Stromal cell of bone marrow (primary cell): ENCODE measurements around the gene RPL32.
"Not testable (repeated sequence)": the region's sequence is repeated elsewhere in the genome, so short reads cannot be mapped to it uniquely, and the experiment has no call there.

ENCODE experiments used
- DNase-seq: peaks from one replicate; pipeline ENCODE4 v3.0.0-alpha.2; 2012; ENCODE audit warnings: low read depth

Gene RPL32

DNA sequence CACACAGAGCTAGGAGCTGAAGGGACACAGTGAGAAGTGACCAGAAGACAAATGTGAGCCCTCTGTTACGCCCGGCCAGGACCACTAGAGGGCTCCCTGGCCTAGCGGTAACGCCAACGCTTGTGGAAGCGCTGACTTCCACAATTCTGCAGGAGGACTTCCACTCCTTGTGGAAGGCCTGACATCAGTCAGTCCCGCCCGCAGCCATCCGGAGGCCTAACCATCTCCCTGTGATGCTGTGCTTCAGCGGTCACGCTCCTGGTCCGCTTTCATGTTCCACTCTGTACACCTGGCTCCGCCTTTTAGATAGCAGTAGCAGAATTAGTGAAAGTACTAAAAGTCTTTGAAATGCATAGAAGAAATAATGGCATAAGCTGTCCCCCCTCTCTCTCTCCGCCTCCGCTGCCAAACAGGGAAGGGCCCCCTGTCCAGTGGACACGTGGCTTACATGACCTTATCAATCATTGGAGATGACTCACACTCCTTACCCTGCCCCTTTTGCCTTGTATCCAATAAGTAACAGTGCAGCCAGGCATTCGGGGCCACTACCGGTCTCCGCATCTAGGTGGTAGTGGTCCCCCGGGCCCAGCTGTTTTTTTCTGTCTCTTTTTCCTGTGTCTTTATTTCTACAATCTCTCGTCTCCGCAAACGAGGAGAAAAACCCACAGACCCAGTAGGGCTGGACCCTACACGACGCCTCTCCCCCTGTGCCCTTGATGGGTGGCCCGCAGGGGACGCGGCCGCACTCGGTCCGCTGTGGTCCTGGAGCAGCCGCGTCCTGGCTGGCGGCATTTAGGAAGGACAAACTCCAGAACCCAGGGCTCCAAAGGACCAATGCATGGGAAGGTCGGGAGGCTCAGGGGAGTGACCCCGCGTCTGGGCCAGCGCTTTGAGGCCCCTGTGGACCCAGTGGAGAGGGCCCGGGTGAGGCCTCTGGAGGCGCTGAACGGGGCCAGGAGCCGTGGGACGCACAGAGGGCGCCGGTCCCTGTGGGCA is 27.0 kb upstream of the RPL32 start:
- peak; percentile 80 for DNase-seq

DNA sequence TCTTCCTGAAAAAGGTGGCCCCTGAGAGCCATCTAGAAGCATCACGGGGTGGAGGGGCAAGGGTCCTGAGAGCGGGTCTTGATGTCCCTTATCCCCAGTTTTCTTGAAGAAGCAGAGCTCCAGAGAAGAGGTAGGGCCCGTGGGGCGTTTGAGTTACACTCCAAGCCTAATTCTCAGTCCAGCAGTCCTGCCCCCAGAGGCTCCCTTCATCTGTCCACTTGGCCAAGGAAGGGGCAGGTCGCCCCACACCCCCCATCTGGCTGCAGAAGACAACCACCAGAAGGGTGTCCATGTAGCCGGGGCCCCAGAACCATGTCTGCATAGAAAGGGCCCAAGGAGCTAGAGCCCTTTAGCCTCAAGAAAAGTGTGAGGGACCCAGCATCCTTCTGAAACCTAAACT is 25.5 kb upstream of the RPL32 start:
- no peak for DNase-seq

GRCh38 chr3:12865271-12865670 is 23.9 kb upstream of the RPL32 start:
- no peak for DNase-seq

GRCh38 chr3:12862387-12862786 is 21.0 kb upstream of the RPL32 start:
- DNase-seq, result no peak

DNA sequence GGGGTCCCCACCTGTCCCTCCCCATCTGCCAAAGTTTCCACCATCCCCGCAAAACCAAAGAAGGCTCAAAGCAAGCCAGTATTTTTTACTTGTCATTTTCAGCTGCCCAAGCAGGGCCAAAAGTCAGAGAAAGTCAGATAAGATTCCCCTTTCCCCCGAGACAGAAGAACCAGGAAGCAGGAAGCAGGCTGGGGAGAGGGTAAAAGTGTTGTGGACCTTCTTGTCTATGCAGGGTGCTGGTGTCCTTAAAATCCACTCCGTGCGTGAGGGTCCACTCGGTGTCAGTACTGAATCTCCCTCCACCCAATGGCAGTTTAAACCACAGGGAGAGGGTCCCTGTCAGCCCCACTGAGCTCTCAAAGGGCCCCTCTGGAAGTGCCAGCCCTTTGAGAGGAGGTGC is 20.2 kb upstream of the RPL32 start:
- no peak for DNase-seq

DNA sequence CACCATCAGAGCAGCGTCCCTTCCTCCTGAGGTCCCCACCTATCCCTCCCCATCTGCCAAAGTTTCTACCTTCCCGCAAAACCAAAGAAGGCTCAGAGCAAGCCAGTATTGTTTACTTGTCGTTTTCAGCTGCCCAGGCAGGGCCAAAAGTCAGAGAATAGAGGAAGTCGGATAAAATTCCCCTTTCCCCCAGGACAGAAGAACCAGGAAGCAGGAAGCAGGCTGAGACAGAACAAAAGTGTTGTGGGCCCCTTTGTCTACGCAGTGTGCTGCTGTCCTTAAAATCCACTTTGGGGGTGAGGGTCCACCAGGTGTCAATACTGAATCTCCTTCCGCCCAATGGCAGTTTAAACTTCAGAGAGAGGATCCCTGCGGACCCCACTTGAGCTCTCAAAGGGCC is 18.5 kb upstream of the RPL32 start:
- no peak for DNase-seq

- DNase-seq, result no peak
Observed at GRCh38 chr3:12856626-12857025, 15.3 kb upstream of the RPL32 start.

DNA sequence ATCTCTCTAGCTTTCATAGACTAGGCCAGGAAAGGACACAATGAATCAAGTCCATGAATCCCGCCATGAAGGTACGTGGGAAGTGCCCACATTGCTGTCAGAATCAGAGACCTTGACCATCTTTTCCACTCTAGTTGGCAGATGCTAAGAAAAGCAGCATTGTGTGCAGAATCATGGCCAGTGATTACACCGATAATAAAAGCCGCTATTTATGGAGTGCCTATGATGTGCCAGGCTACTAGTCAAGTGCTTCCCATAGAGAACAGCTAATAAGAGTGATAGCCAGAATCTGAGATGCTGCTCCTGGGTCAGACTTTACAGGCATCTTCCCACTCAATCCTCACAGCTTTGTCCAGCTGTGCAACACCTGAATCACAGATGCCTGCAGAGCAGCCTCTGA is 13.2 kb upstream of the RPL32 start:
- no peak for DNase-seq

DNA sequence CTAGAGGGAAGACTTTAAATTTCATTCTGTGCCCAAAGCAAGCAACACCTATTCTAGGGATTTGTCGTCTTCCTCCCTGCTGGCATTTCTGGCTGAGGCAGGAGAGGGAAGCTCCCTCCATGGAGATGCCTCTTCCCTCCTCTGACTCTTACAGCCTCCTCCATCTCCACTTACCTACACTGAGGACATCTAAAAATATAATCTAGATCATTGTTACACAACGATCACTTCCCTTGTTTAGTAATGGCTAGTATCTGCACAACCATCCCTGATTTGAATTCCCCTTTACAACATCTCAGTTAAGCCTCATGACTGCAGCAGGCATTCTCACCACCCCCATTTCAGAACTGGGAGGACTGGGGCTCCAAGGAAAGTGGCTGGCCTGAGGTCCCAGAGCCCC is 12.5 kb upstream of the RPL32 start:
- DNase-seq, result not testable (repeated sequence)

- no peak for DNase-seq
Observed at GRCh38 chr3:12852201-12852600, 10.8 kb upstream of the RPL32 start.

GRCh38 chr3:12845811-12846210 is 4.4 kb upstream of the RPL32 start:
- no peak for DNase-seq

GRCh38 chr3:12842469-12842868 is 1.1 kb upstream of the RPL32 start:
- no peak for DNase-seq

- no peak for DNase-seq
Observed at GRCh38 chr3:12841970-12842328, 584 bp upstream of the RPL32 start.

- DNase-seq, result peak; percentile 10
Observed at GRCh38 chr3:12840591-12841148, 695 bp downstream of the RPL32 start.

GRCh38 chr3:12840148-12840547 is 1.2 kb downstream of the RPL32 start:
- not testable (repeated sequence) for DNase-seq

DNA sequence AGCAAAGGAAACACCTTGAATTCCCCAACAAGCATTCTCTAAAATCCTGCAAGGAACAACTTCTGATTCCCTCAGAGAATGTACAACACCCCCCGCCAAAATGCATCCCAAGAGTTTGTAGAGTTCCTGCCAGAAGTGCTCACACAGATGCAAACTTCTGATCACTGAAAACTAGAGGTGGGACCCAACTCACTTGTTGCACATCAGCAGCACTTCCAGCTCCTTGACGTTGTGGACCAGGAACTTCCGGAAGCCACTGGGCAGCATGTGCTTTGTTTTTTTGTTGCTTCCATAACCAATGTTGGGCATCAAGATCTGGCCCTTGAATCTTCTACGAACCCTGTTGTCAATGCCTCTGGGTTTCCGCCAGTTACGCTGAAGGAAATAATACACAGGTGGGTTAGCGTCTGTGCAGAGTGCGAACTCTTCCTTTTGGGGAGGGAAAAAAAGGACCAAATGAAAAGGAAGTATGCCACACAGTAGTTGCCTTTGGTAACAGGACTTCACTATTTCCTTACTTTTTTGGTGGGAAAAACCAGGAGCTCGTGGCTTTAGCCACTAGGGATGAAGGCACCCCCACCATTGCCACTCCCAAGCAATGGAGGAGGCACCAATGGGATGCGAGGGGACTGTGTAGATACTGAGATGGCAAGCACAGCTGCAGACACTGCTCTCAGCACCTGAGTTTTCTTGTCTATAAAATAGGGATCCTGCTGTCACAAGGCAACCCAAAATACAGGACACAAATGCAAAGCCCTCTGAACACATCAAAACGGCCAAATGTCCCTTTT is 2.0 kb downstream of the RPL32 start:
- no peak for DNase-seq

GRCh38 chr3:12838179-12838965 is 3.0 kb downstream of the RPL32 start:
- DNase-seq, result no peak

GRCh38 chr3:12837295-12837986 is 3.9 kb downstream of the RPL32 start:
- no peak for DNase-seq

GRCh38 chr3:12835052-12835665 is 6.2 kb downstream of the RPL32 start:
- DNase-seq, result no peak

DNA sequence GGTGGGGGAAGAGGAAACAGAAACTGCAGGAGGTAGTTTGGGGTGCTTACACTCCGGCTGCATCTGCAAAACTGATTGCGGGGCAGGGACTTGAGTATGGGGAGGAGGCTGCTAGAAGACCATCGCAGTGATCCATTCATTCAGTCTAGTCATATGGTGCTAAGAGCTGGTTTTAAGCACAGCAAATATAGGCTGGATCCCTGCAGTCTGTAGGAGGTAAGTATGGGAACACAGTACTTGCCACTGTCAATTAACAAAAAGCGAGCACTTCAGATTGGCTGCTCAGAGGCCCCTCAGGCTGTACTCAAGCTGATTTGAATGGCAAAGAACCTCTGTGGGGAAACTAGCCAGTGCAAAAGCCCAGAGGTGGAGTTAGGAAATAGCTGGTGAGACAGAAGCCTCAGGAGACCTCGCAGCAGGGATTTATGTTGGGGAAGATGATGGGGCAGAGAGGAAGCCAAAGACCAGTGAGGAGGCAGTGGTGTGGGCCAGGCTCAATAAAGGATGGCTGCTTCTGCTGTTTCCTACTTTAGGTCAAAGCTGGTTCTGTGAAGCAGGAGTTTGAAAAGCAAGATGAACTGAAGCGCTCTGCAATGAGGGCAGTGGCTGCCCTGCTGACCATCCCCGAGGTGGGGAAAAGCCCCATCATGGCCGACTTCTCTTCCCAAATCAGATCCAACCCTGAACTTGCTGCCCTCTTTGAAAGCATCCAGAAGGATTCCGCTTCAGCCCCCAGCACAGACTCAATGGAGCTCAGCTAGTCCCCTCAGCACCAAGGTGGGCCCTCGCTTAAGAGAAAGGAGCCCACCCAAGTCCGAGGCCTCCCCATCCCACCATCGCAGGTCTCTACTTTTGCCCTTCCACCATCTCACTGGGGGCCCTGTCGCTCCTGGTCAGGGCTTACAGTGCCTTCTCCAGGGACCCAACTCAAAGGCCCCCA is 7.9 kb downstream of the RPL32 start:
- no peak for DNase-seq
